ENCODE data around the gene SLC22A6. TPM values are rescaled to one million over a fixed set of nuclear protein-coding genes. Genes with fewer than 3 reads are reported as not detected.

SLC22A6 gene
- not detected in 2 replicates for polyA plus RNA-seq

GRCh38 chr11:62984451-62984991 is at the start of gene SLC22A6:
Gene SLC22A6, minus strand, starts transcription at chr11:62984967. Its CDS starts 277 bp downstream, at chr11:62984690.

DNA sequence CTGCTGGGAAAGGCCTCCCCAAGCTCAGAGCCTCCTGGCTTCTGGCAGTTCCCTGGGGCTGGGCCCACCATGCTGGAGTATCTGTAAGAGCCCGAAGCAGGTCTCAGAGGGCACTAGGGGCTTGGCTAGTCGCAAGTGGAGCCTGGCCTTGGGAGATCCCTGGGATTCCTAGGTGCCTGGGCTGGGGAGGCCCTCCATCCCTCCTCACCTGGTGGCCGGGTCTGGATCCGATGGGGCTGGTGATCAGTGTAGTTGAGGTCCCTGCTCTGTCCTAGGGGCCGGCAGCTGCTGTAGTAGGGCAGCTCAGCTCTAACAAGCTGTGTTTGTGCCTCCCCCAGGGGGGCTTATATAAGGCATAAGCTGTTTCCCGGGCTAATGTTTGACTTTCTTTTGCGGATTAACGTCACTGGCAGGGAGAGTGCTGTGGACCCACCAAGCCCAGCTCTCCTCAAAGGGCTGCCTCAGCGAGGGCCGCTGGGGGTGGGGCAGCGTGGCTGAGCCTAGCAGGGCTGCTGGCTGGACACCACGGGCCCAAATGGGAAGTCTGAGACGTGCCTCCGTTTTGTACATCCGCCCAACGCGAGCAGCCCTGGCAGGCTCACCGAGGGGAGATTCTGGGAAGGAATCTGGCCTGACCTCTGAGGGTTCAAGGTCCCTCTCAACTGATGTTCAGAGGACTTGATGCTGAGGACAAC is 30.9 kb upstream of the SLC22A6 start, which contains the start of gene SLC22A8:
Gene SLC22A8 (minus strand): TSS at position 321 of the 695 bp plus-strand sequence. CDS start 883 bp downstream, outside the sequence.

Other genes starting within 250 kb of the SLC22A6 start
- 3.5 and 3.6 TPM in 2 replicates for gene ZBTB3, start 230.8 kb downstream of the SLC22A6 start, polyA plus RNA-seq
- gene POLR2G, start 223.4 kb downstream of the SLC22A6 start, polyA plus RNA-seq: 167 and 208 TPM in 2 replicates
- 0.15 and 1.2 TPM in 2 replicates for gene TAF6L, start 213.6 kb downstream of the SLC22A6 start, polyA plus RNA-seq
- gene TMEM179B, start 197.6 kb downstream of the SLC22A6 start, polyA plus RNA-seq: 19.7 and 23.2 TPM in 2 replicates
- 12.5 and 20.4 TPM in 2 replicates for gene TMEM223, start 193.0 kb downstream of the SLC22A6 start, polyA plus RNA-seq
- gene NXF1, start 179.5 kb downstream of the SLC22A6 start, polyA plus RNA-seq: 25.0 and 31.8 TPM in 2 replicates
- 5.0 and 5.3 TPM in 2 replicates for gene STX5, start 152.9 kb downstream of the SLC22A6 start, polyA plus RNA-seq
- not detected in 2 replicates for gene TEX54, start 152.1 kb downstream of the SLC22A6 start, polyA plus RNA-seq
- gene WDR74, start 145.4 kb downstream of the SLC22A6 start, polyA plus RNA-seq: 11.6 and 16.4 TPM in 2 replicates
- gene SLC3A2, start 104.1 kb downstream of the SLC22A6 start, polyA plus RNA-seq: 27.1 and 50.5 TPM in 2 replicates
- 5.9 TPM in 1 of 2 replicates, not detected in the other for gene CHRM1, start 63.6 kb downstream of the SLC22A6 start, polyA plus RNA-seq
- not detected in 2 replicates for gene SLC22A8, start 30.9 kb upstream of the SLC22A6 start, polyA plus RNA-seq
- gene SLC22A24, start 159.3 kb upstream of the SLC22A6 start, polyA plus RNA-seq: not detected in 2 replicates